Stomach (tissue), 9 donors: ENCODE data around the gene CMIP. TPM values are rescaled to one million over a fixed set of nuclear protein-coding genes. Genes with fewer than 3 reads are reported as not detected.
"Not testable (repeated sequence)": the region's sequence is repeated elsewhere in the genome, so short reads cannot be mapped to it uniquely, and the experiment has no call there.

ENCODE experiments used
- DNase-seq, 2 donors: peaks; one replicate each; pipeline versions ENCODE4 v3.0.0 to v3.0.0-alpha.2; 2013 to 2019
- H3K27ac ChIP-seq, 5 donors: fragments of 200-600 bp in 4 of 5; sonication (generic) in 4 of 5; one replicate each; pipeline ENCODE4 v1.5.1; 2013 to 2019; ENCODE audit warnings: mild to moderate bottlenecking in 1 of 5, moderate library complexity in 1 of 5
- H3K27me3 ChIP-seq, 3 donors: fragments of 200-600 bp; sonication (generic); one replicate each; pipeline ENCODE4 v1.5.1; 2017 to 2019; ENCODE audit warnings: mixed run types in 1 of 3
- H3K36me3 ChIP-seq, 4 donors: fragments of 200-600 bp; sonication (generic); 1 replicate in 3 of 4; 2 replicates in 1 of 4; pipeline ENCODE4 v1.5.1; 2016 to 2019
- H3K4me1 ChIP-seq, 4 donors: fragments of 200-600 bp; sonication (generic); one replicate each; pipeline ENCODE4 v1.5.1; 2016 to 2019
- H3K4me3 ChIP-seq, 4 donors: fragments of 200-600 bp; sonication (generic) in 3 of 4; one replicate each; pipeline ENCODE4 v1.5.1; 2016 to 2019; ENCODE audit warnings: mild to moderate bottlenecking in 1 of 4
- H3K9me3 ChIP-seq, 4 donors: fragments of 200-600 bp; sonication (generic); one replicate each; pipeline ENCODE4 v1.5.1; 2016 to 2019
- EP300 ChIP-seq: sonication (generic); formaldehyde crosslinking; IDR thresholded peaks from one replicate; pipeline ENCODE4 v1.6.1; 2017; ENCODE audit warnings: antibody characterized with exemption
- POLR2A ChIP-seq, 4 donors: fragments of 450-650 bp; IDR thresholded peaks; one replicate each; pipeline ENCODE4 v1.6.1; 2016; ENCODE audit warnings: antibody characterized with exemption in 4 of 4, control low read depth in 2 of 4, mild to moderate bottlenecking in 1 of 4, moderate library complexity in 1 of 4
- POLR2AphosphoS5 ChIP-seq, 3 donors: sonication (generic); formaldehyde crosslinking; IDR thresholded peaks; one replicate each; pipeline ENCODE4 v1.6.1; 2016; ENCODE audit warnings: antibody characterized with exemption in 3 of 3
- WGBS, 5 donors: extraction: QIAGEN DNeasy Blood & Tissue Kit in 3 of 5; methylation state at CpG; one replicate each; pipeline versions ENCODE4 v1.1.5 to v1.1.7; 2013 to 2018; 5-methylcytosine and 5-hydroxymethylcytosine counted together
- intact Hi-C: fragments of 100-400 bp; cut with DNase I; formaldehyde crosslinking; loops from one replicate; pipeline ENCODE4 v1.15.1; 2023; ENCODE audit warnings: low total_unique reads
- polyA plus RNA-seq, 3 donors: library from polyadenylated mRNA; stranded (reverse); fragments of 200-250 nt; gene quantifications; one replicate each; pipeline ENCODE4 v1.2.3, GENCODE V29; 2013
- total RNA-seq, 5 donors: library from RNA; depleted of rRNA; stranded (reverse); fragments of >200 nt; gene quantifications; one replicate each; pipeline versions ENCODE4 v1.1.0 to v1.2.3, GENCODE V29; 2014 to 2016
- TF ChIP-seq, protein P1 (sequence below), 7 experiments: fragments of 450-650 bp in 4 of 7; fragments of 200-600 bp in 3 of 7; sonication (generic) in 3 of 7; IDR thresholded peaks; one replicate each; pipeline ENCODE4 v1.5.1; 2016 to 2019; ENCODE audit warnings: antibody characterized with exemption in 7 of 7, control low read depth in 2 of 7, mild to moderate bottlenecking in 1 of 7
- donor health status: healthy with polysubstance abuse.
- donor health status: Bipolar disorder and iron deficiency.
- donor health status: healthy.

Gene CMIP
- total and polyA plus RNA-seq, 8 donors = 11.1 to 71.0 (median 31.2) TPM

- intact Hi-C loops = no loop called here
- 88 to 96% (median 93%) methylated on average over 9 of the region's 9 CpGs for WGBS, 5 donors
These were observed 24.8 kb upstream of the CMIP start for GRCh38 chr16:81419806-81420205.

DNA sequence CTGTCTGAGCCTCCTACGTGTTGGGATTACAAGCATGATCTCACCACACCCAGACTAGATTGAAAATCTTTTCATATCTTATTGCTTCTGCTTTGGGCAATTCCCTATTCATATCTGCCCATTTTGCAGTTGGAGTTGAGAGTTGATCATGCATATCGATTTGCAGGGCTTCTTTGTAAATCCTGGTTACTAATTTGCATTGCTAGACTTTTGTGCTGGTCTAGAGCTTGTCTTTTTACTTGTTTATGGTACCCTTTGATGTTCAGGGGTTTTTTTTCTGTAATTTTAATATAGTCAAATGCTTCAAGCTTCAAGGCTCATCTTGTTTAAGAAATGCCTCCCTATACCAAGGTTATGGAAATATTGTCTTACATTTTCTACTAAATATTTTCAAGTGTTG lies 23.5 kb upstream of the CMIP start:
- H3K27me3 ChIP-seq = no peaks in the 10 kb centered on the region
- WGBS, 5 donors = 85 to 93% (median 89%) methylated on average over 2 of the region's 2 CpGs
- H3K9me3 ChIP-seq = peaks cover 0 to 5% (median 0%) of the 10 kb centered on the region in 4 donors
- intact Hi-C loops = no loop called here
- H3K4me3 ChIP-seq = no peak overlapping the region
- no peaks in the 10 kb centered on the region for H3K4me1 ChIP-seq
- no peaks in the 10 kb centered on the region for H3K36me3 ChIP-seq
- DNase-seq = no peak
- no peak overlapping the region for H3K27ac ChIP-seq
- TF ChIP-seq, protein P1, sequence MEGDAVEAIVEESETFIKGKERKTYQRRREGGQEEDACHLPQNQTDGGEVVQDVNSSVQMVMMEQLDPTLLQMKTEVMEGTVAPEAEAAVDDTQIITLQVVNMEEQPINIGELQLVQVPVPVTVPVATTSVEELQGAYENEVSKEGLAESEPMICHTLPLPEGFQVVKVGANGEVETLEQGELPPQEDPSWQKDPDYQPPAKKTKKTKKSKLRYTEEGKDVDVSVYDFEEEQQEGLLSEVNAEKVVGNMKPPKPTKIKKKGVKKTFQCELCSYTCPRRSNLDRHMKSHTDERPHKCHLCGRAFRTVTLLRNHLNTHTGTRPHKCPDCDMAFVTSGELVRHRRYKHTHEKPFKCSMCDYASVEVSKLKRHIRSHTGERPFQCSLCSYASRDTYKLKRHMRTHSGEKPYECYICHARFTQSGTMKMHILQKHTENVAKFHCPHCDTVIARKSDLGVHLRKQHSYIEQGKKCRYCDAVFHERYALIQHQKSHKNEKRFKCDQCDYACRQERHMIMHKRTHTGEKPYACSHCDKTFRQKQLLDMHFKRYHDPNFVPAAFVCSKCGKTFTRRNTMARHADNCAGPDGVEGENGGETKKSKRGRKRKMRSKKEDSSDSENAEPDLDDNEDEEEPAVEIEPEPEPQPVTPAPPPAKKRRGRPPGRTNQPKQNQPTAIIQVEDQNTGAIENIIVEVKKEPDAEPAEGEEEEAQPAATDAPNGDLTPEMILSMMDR (IDR thresholded peaks at IDR 0.05) = no peak
- TF ChIP-seq POLR2A (IDR thresholded peaks at IDR 0.05) (no peak), POLR2AphosphoS5 (IDR thresholded peaks at IDR 0.05) (no peak), EP300 (no peak)

More at GRCh38 chr16:81419806-81420205, 24.8 kb upstream of the CMIP start:
- H3K9me3 ChIP-seq = peaks cover 0 to 5% (median 0%) of the 10 kb centered on the region in 4 donors
- no peak for DNase-seq
- H3K36me3 ChIP-seq = no peaks in the 10 kb centered on the region
- no peaks in the 10 kb centered on the region for H3K27me3 ChIP-seq
- H3K4me3 ChIP-seq = no peak overlapping the region
- H3K4me1 ChIP-seq = no peaks in the 10 kb centered on the region
- TF ChIP-seq POLR2A (IDR thresholded peaks at IDR 0.05) (no peak), EP300 (no peak), POLR2AphosphoS5 (IDR thresholded peaks at IDR 0.05) (no peak)
- TF ChIP-seq, protein P1 (IDR thresholded peaks at IDR 0.05) = no peak
- H3K27ac ChIP-seq = no peak overlapping the region

- no peak overlapping the region for H3K4me3 ChIP-seq
- TF ChIP-seq POLR2A (IDR thresholded peaks at IDR 0.05) (no peak), POLR2AphosphoS5 (IDR thresholded peaks at IDR 0.05) (no peak), EP300 (no peak)
- TF ChIP-seq, protein P1 (IDR thresholded peaks at IDR 0.05) = no peak
- H3K27me3 ChIP-seq = no peaks in the 10 kb centered on the region
- 87 to 92% (median 91%) methylated on average over 11 of the region's 11 CpGs for WGBS, 5 donors
- H3K36me3 ChIP-seq = no peaks in the 10 kb centered on the region
- H3K9me3 ChIP-seq = peaks cover 0 to 5% (median 0%) of the 10 kb centered on the region in 4 donors
- H3K4me1 ChIP-seq = no peaks in the 10 kb centered on the region
- no peak for DNase-seq
- no peak overlapping the region for H3K27ac ChIP-seq
- intact Hi-C loops = no loop called here
These were observed 23.1 kb upstream of the CMIP start for GRCh38 chr16:81421536-81421935.

DNA sequence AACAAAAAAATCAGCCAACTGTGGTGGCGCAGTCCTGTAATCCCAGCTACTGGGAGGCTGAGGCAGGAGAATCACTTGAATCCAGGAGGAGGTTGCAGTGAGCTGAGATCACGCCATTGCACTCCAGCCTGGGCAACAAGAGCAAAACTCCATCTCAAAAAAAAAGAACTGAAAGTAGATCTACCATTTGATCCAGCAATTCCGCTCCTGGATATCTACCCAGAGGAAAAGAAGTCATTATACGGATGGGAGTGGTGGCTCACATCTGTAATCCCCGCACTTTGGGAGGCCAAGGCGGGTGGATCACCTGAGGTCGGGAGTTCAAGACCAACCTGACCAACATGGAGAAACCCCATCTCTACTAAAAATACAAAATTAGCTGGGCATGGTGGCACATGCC lies 22.5 kb upstream of the CMIP start:
- intact Hi-C loops, H3K27me3 ChIP-seq, DNase-seq, H3K27ac ChIP-seq, H3K4me3 ChIP-seq, H3K9me3 ChIP-seq, H3K4me1 ChIP-seq, H3K36me3 ChIP-seq: not testable (repeated sequence)
- 94 to 97% (median 96%) methylated on average over 7 of the region's 7 CpGs for WGBS, 5 donors

GRCh38 chr16:81424771-81425170 lies 19.8 kb upstream of the CMIP start:
- H3K4me3 ChIP-seq = no peak overlapping the region
- 3 to 22% (median 11%) methylated on average over 1 of the region's 1 CpG for WGBS, 5 donors
- intact Hi-C loops = no loop called here
- TF ChIP-seq POLR2A (IDR thresholded peaks at IDR 0.05) (no peak), EP300 (no peak), POLR2AphosphoS5 (IDR thresholded peaks at IDR 0.05) (peak in 1 of 3 donors; percentile 6)
- TF ChIP-seq, protein P1 (IDR thresholded peaks at IDR 0.05) = no peak
- no peak for DNase-seq
- H3K27ac ChIP-seq = no peak overlapping the region
- H3K4me1 ChIP-seq = peaks cover 0 to 9% (median 3%) of the 10 kb centered on the region in 4 donors
- H3K27me3 ChIP-seq = no peaks in the 10 kb centered on the region
- no peaks in the 10 kb centered on the region for H3K36me3 ChIP-seq
- H3K9me3 ChIP-seq = peaks cover 0 to 5% (median 0%) of the 10 kb centered on the region in 4 donors
